H1 (cell line): ENCODE results near the gene CELF2. TPM values are rescaled to one million over a fixed set of nuclear protein-coding genes. Genes with fewer than 3 reads are reported as not detected.

Experiments
- ATF3 ChIP-seq: IDR thresholded peaks from 2 replicates; pipeline ENCODE4 v1.6.1; 2011; ENCODE audit warnings: low read depth, mild to moderate bottlenecking, low read length; ENCODE audit not compliant: insufficient read depth
- polyA plus RNA-seq, 7 experiments: library from polyadenylated mRNA; depleted of rRNA in 3 of 7; stranded (reverse) in 5 of 7; unstranded in 2 of 7; fragments of >200 nt in 5 of 7; fragments of 200-250 nt in 2 of 7; gene quantifications; 1 replicate in 5 of 7; 2 replicates in 1 of 7; 4 replicates in 1 of 7; pipeline versions ENCODE4 v1.2.1 to v1.2.3, GENCODE V29; 2011 to 2013; ENCODE audit warnings: missing spikeins in 2 of 7, mixed read lengths in 2 of 7
- total RNA-seq: library from RNA; stranded (reverse); fragmentation: NEBNext Ultra II Directional; extraction: Animal tissue kit (Norgen Biotek cat#: 25700); gene quantifications from 2 replicates; pipeline ENCODE4 v1.2.1, GENCODE V29; 2021

CELF2 gene
- total and polyA plus RNA-seq, 2 of the 8 experiments (the other 6 are each of a cell fraction or from before 2014, with no cell fraction given): 18.3 to 22.7 TPM

GRCh38 chr10:11307937-11308336, 290.3 kb downstream of the CELF2 start (continued):
- TF ChIP-seq ATF3: no peak
